ENCODE results near the gene SPON2.

The SPON2 gene

DNA sequence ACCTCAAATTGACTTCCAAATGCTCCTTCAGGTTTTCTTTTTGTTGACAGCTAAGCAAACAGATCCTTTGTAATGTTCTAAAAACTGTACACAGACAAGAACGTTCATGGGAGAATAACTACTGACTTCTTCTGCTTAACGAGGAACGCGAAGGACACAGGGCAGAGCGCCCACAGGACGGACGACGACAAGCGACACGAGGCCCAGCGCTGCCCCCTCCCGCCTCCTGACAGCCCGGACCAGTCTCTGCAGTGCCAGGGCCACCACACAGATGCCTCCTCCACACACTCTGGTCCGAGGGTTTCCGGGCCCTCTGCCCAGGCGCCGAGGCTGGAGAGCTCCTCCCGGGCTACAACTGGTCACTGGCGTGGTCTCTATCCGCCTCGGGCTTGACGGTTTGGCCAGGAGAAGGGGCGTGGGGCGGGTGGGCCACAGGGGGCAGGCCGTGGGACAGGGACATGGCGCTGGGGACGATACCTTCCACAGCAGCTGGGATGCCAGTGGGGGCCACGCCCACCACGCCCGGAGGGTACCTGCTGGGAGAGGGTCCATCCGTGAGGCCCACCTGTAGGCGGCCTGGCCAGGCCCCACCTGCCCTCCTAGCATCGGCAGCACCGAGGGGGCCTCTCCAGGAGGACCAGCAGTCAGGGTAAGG is 39.6 kb upstream of the SPON2 start:
- TF ChIP-seq, protein P1, sequence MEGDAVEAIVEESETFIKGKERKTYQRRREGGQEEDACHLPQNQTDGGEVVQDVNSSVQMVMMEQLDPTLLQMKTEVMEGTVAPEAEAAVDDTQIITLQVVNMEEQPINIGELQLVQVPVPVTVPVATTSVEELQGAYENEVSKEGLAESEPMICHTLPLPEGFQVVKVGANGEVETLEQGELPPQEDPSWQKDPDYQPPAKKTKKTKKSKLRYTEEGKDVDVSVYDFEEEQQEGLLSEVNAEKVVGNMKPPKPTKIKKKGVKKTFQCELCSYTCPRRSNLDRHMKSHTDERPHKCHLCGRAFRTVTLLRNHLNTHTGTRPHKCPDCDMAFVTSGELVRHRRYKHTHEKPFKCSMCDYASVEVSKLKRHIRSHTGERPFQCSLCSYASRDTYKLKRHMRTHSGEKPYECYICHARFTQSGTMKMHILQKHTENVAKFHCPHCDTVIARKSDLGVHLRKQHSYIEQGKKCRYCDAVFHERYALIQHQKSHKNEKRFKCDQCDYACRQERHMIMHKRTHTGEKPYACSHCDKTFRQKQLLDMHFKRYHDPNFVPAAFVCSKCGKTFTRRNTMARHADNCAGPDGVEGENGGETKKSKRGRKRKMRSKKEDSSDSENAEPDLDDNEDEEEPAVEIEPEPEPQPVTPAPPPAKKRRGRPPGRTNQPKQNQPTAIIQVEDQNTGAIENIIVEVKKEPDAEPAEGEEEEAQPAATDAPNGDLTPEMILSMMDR (IDR thresholded peaks at IDR 0.05; ENCODE audit: low read depth, low read length): no peak
- H3K4me3 ChIP-seq (ENCODE audit: low read depth, low read length): no peak overlapping the region

DNA sequence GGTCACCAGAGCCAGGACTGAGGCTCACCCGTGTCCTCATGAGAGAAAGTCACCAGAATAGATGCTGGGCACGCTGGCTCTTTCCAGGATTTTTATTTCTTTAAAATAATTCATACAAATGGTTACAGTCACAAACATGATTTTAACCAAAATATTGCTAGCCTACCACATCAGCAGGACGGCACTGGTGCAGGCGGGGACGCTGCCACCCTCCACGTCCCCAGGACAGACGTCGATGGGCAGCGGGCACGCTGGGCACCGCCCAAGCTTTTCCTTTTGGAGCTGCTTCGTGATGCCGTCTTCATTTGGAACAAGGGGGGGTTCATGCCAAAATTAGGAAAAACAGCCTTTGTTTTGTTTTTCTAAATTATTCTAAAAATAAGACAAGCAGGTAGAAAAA is 39.0 kb upstream of the SPON2 start:
- H3K4me3 ChIP-seq (ENCODE audit: low read depth, low read length): no peak overlapping the region
- TF ChIP-seq, protein P1 (IDR thresholded peaks at IDR 0.05; ENCODE audit: low read depth, low read length): no peak

DNA sequence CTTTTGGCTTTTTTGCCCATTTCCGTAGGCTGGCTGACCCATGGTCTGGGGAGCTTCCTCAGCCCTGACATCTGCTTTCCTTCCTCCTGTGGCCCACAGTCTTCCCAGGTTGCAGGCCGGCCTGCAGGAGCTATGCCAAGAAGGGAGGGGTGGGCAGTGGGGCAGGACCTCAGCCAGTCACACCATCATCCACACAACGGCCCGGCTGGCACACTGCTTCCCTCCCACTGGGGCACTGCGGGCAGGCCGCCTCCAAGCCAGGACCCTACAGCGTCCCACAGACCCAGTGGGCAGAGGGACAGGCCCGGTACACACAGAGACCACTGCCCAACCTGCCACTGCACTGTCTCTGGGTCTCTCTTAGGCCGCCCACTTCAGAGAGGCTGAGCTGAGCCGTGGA is 38.6 kb upstream of the SPON2 start:
- TF ChIP-seq, protein P1 (IDR thresholded peaks at IDR 0.05; ENCODE audit: low read depth, low read length): no peak

DNA sequence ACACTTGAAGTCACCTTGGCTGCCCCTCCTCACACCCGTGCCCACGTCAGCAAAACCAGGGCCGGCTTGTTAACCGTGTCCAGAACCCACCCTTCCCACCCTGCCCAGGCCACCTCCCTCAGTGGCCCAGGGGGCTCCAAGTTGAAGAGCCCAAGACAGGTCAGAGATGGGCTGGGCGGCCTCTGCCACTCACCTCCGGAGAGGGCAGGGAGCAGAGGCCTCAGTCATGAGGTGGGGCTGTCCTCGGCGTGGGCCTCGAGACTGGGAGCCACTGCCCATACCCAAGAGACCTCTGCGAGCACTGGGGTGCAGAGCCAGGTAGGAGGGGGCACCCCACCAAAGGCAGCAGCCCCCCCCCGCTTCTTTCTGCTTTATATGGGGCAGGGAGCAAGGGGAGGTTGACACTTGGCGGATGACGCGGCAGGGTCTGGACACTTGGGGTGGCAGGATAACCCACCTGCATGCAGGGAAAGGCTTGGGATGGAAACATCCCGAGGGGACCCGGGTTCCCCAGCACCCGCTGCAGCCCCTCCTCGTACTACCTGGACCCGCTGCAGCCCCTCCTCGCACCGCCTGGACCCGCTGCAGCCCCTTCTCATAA is 38.0 kb upstream of the SPON2 start:
- TF ChIP-seq, protein P1 (IDR thresholded peaks at IDR 0.05; ENCODE audit: low read depth, low read length): no peak
- H3K4me3 ChIP-seq (ENCODE audit: low read depth, low read length): no peak overlapping the region

More for the DNA sequence above, 38.6 kb upstream of the SPON2 start:
- H3K4me3 ChIP-seq (ENCODE audit: low read depth, low read length): no peak overlapping the region

DNA sequence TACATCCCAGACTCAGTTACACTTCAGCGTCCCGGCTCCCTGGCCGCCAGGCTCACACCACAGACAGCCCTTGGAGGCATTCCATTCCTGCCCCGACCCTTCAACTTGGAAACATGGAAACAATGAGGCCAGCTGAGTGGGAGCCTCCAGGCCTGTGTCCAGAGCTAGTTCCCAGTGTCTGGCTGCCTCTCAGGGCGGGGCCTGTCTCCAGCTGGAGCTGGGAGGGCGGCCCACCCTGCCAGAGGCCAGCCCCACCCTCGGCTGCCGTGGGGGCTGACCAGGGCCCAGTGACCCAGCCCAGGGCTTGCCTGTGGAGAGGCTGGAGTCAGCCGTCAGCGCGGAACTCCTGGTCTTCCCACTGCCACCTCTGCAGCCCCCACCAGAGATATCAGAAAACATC is 37.4 kb upstream of the SPON2 start:
- H3K4me3 ChIP-seq (ENCODE audit: low read depth, low read length): no peak overlapping the region
- TF ChIP-seq, protein P1 (IDR thresholded peaks at IDR 0.05; ENCODE audit: low read depth, low read length): no peak

DNA sequence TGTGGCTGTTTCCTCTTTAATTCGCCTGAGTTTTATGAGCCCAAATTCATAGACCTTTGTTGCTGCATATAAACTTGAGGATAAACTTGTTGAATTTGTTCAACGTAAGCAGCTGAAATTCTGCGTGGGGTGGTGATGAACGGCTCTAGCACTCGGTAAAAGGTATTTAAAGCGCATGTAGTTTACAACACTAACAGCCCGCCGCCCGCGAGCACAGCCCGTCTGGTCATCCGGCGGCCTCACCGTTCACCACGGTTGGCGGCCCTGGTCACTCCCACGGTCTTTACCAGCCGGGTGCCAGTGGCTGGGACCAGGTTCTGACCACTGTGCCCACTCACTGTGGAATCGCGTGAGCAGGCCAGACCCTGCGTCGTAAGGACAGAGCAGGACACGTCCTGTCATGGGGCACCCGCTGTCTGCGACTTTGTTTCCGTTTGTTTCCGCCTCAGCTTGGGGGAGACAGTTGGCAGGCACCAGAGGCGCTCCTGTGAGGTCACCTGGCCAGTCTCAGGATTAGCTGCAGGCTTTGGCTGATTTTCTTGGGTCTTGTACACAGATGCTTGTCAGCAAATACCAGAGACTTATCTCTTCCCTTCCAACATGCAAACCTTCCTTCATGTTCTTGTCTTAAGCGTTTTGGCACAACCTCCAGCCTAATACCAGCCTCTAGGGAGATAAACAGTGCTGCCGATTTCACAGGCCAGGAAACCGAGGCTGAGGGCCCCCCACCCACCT is 36.8 kb upstream of the SPON2 start:
- TF ChIP-seq, protein P1 (IDR thresholded peaks at IDR 0.05; ENCODE audit: low read depth, low read length): no peak
- H3K4me3 ChIP-seq (ENCODE audit: low read depth, low read length): no peak overlapping the region
